ENCODE data around the gene ACSL4.

GRCh38 chrX:109685656-109686078 lies 47.4 kb downstream of the ACSL4 start:
- TF ChIP-seq, protein P1, sequence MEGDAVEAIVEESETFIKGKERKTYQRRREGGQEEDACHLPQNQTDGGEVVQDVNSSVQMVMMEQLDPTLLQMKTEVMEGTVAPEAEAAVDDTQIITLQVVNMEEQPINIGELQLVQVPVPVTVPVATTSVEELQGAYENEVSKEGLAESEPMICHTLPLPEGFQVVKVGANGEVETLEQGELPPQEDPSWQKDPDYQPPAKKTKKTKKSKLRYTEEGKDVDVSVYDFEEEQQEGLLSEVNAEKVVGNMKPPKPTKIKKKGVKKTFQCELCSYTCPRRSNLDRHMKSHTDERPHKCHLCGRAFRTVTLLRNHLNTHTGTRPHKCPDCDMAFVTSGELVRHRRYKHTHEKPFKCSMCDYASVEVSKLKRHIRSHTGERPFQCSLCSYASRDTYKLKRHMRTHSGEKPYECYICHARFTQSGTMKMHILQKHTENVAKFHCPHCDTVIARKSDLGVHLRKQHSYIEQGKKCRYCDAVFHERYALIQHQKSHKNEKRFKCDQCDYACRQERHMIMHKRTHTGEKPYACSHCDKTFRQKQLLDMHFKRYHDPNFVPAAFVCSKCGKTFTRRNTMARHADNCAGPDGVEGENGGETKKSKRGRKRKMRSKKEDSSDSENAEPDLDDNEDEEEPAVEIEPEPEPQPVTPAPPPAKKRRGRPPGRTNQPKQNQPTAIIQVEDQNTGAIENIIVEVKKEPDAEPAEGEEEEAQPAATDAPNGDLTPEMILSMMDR (IDR thresholded peaks at IDR 0.05; ENCODE audit: low read depth, low read length) = no peak
- no peak for TF ChIP-seq POLR2A (IDR thresholded peaks at IDR 0.05; ENCODE audit: extremely low read depth, insufficient read length)
- no peak for TF ChIP-seq MYC (IDR thresholded peaks at IDR 0.05; ENCODE audit: low read depth, low read length)

Measured in NB4 (cell line).